Activated naive CD8-positive, alpha-beta T cell (primary cell): ENCODE results near the gene CTRB1.
"Not testable (repeated sequence)": the region's sequence is repeated elsewhere in the genome, so short reads cannot be mapped to it uniquely, and the experiment has no call there.

Source experiments
- H3K27ac Mint-ChIP-seq: one replicate; pipeline ENCODE4 v1.8.0; 2021; ENCODE audit warnings: mixed read lengths
- H3K27me3 Mint-ChIP-seq: one replicate; pipeline ENCODE4 v1.8.0; 2021; ENCODE audit warnings: mixed read lengths
- H3K36me3 Mint-ChIP-seq: one replicate; pipeline ENCODE4 v1.8.0; 2021; ENCODE audit warnings: mixed read lengths
- H3K4me1 Mint-ChIP-seq: one replicate; pipeline ENCODE4 v1.8.0; 2021; ENCODE audit warnings: low read depth, mixed read lengths
- H3K4me3 Mint-ChIP-seq: one replicate; pipeline ENCODE4 v1.8.0; 2021; ENCODE audit warnings: mild to moderate bottlenecking, mixed read lengths
- H3K9me3 Mint-ChIP-seq: one replicate; pipeline ENCODE4 v1.8.0; 2021; ENCODE audit warnings: low read depth, mixed read lengths

Gene CTRB1

DNA sequence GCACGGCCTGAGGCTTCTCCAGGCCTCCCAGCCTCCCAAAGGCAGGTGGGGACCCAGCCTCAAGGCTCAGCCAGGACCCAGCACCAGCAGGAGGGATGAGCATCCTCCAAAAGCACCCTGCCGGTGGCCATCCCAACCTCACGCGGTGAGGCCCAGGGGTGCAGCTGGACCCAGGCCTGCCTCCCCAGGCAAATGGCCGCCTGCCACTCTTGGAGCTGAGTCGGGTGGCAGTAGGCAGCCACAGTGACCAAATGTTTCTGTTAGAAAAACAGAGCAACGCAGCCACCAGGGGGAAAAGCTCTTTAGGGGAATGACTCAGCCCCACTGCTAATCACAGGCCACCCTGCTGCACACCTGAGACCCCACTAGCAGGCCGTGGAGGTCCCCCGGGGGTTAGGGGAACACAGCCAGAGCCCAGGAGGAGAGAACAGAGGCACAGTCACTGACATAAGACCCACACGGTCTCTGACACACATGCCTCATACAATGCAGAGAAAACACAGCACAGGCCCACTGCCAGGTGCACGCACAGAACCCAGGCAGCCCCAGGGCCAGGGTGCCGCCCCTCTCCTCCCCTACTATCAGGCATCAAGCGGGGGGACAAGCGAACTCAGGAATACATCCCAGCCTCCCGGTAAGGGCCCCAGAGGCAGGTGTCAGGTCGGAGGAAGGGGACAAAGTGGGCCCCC is 20.2 kb downstream of the CTRB1 start:
- H3K27me3 Mint-ChIP-seq, result no peaks in the 10 kb centered on the region
- peaks cover 4% of the 10 kb centered on the region for H3K4me1 Mint-ChIP-seq
- no peaks in the 10 kb centered on the region for H3K36me3 Mint-ChIP-seq
- no peak overlapping the region for H3K27ac Mint-ChIP-seq
- no peaks in the 10 kb centered on the region for H3K9me3 Mint-ChIP-seq
- no peak overlapping the region for H3K4me3 Mint-ChIP-seq

DNA sequence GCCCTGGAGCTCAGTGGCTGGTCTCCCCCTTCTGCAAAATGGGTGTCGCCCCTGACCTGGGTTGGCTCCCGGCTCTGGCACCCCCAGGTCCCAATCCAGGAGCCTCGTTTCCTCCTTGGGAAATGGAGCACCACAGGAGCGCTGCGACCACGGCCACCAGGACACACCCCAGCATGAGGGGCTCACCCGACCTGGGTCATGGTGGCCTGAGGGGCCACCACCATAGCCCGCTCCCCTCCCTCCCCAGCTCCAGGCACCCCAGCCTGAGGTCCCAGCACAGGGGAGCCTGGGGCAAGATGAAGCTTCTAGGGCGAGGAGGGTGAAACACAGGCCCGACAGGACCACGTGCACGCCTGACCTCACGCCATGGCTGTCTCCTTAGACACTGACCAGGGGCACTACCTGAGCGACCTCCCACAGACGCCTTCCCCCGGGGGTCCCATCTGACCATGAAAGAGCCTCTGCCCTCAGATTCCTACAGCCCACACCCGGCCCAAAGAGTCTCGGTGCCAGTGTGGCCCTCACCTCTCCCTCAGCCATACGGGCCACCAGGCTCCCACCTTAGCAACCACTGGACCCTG is 20.8 kb downstream of the CTRB1 start:
- Mint-ChIP-seq H3K27ac (no peak overlapping the region), H3K4me3 (no peak overlapping the region), H3K36me3 (no peaks in the 10 kb centered on the region), H3K27me3 (no peaks in the 10 kb centered on the region), H3K4me1 (peaks cover 2% of the 10 kb centered on the region), H3K9me3 (no peaks in the 10 kb centered on the region)

DNA sequence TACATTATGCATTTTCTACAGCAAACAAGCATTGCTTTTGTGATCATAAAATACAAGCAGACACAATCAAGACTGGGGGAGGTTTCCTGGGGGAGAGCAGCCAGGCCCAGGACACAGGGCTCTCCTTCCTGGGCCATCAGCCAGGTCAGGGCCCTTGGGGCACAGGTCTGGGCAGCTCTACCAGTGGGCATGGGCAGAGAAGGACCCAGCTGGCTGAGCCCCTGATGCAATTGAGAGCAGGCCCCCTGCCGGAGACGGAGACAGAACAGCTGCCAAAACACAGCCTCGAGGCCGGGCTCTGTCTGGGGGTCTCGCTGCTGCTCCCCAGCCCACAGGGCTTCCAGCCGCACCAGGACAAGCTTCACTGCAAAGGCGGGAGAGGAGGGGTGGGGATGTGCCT is 21.8 kb downstream of the CTRB1 start:
- not testable (repeated sequence) for H3K27me3 Mint-ChIP-seq, H3K36me3 Mint-ChIP-seq, H3K4me1 Mint-ChIP-seq, H3K27ac Mint-ChIP-seq, H3K9me3 Mint-ChIP-seq, H3K4me3 Mint-ChIP-seq

DNA sequence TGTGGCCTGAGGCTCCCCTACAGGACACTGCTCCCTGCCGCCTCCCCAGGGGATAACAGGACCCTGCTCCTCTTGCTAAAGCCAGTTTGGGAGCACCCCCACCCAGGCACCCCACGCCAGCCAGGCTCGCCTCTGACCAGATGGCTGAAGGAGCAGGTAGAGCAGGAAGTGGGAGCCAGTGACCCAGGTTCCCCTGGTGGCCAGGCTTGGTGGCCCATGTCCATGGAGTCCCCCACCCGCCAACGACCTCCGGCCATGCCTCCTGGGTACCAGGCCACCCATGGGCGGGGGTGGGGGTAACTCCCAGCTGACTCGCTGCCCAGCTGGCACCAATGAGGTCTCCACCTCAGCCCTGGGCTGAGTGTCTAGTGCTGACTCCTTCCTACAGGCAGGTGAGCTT is 22.6 kb downstream of the CTRB1 start:
- H3K27ac Mint-ChIP-seq, result no peak overlapping the region
- no peaks in the 10 kb centered on the region for H3K4me1 Mint-ChIP-seq
- no peaks in the 10 kb centered on the region for H3K36me3 Mint-ChIP-seq
- no peaks in the 10 kb centered on the region for H3K9me3 Mint-ChIP-seq
- H3K4me3 Mint-ChIP-seq, result no peak overlapping the region
- no peaks in the 10 kb centered on the region for H3K27me3 Mint-ChIP-seq

DNA sequence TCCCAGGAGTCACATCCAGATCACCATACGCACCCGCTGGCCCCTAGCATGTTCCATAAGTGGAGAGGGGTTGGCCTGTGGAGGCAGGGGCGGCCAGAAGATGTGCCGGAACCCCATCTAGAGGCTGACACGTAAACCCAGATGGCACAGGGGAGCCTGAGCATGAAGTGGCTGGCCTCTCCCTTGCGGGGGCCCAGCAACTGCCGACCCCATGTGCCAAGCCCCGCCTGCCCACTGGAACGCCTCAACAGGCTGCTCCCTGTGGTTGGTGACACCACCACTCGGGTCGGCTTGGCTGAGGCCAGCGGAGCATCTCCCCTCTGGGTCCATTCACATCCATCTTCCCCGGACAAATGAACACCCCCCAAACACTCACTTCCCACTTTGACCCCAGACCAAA is 23.2 kb downstream of the CTRB1 start:
- Mint-ChIP-seq H3K9me3 (no peaks in the 10 kb centered on the region), H3K4me3 (no peak overlapping the region), H3K36me3 (no peaks in the 10 kb centered on the region), H3K4me1 (no peaks in the 10 kb centered on the region), H3K27ac (no peak overlapping the region), H3K27me3 (no peaks in the 10 kb centered on the region)

DNA sequence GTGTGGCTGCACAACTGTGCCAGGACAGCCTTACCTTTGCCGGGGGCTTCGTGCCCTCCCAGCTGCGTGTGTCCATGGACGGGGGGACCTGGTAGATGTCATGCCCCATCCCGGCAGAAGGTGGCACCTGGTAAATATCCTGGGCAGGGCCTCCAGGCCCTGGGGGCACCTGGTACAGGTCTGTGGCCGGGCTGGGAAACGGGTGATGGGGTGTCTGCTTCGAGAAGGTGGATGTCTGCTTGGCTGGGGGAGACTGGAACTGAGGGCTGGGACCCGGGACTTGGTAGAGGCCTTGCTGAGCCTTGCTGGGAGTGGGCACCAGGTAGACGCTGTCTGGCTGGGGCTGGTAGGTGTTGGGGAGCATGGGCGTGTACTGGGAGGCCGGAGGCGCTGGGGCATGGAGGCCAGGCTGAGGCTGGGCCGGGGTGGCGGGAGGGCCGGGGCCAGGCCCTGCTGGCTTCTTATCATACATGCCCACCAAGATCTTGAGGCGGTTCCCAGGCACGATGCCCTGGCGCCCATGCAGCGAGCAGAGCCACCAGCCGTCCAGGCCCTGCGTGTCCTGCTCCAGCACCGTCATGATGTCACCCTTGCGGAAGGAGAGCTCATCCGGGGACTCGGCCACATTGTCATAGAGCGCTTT is 23.8 kb downstream of the CTRB1 start:
- H3K4me3 Mint-ChIP-seq, H3K9me3 Mint-ChIP-seq, H3K27ac Mint-ChIP-seq, H3K27me3 Mint-ChIP-seq, H3K36me3 Mint-ChIP-seq, H3K4me1 Mint-ChIP-seq: not testable (repeated sequence)

DNA sequence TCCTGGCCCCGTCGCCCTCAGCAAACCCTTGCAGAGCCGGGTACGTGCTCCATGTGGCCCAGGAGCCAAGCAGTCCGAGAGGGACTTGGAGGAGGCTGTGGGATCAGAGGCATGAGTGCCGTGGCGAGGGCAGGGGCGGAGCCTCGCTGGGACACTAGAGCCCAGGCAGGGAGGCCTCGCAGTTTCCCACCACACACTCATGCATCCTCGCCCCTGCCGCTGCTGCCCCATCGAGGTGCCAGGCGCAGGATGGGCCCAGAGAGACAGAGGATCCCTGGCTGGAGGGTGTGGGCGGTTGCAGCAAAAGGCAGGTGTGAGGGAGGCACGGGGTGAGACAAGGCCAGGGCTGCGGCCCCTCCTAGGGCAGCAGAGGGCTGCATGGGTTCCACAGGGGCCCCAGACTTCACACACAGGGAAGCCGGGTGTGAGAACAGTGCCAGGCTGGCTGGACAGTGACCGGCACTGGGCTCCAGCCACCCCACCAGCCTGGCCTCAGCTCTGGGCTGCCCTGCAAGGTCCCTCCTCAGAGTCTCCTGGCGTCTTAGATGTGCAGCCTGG is 25.0 kb downstream of the CTRB1 start:
- H3K4me1 Mint-ChIP-seq, result no peaks in the 10 kb centered on the region
- no peak overlapping the region for H3K27ac Mint-ChIP-seq
- no peaks in the 10 kb centered on the region for H3K9me3 Mint-ChIP-seq
- peaks cover 7% of the 10 kb centered on the region for H3K27me3 Mint-ChIP-seq
- no peak overlapping the region for H3K4me3 Mint-ChIP-seq
- H3K36me3 Mint-ChIP-seq, result no peaks in the 10 kb centered on the region

DNA sequence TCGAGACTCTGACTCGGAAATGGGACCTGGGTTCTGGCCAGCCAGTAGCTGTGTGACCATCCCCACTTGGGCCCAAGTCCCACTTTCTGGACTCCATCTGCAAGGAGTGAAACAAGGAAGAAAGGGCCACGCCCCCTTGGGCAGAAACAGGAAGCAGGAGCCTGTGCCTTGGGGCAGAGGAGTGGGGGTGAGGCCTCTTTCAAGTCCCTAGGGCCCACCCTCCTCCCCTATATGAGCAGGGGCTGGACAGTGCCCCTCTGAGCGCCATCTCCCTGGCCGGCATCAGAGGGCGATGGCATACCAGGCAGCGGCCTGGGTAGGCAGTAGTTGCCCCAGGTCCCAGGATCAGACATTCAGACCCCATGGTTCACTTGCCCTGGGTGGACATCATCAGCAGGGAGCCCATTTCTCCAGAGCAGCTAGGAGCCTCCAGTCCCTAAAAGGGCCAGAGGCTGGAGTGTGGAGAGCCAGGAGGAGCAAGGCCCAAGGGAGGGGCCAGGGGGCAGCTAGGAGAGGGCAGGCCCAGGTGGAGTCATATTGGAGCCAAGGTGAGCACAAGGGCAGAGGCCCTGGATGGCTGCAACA is 25.5 kb downstream of the CTRB1 start:
- H3K9me3 Mint-ChIP-seq, result no peaks in the 10 kb centered on the region
- H3K27ac Mint-ChIP-seq, result no peak overlapping the region
- no peaks in the 10 kb centered on the region for H3K4me1 Mint-ChIP-seq
- no peaks in the 10 kb centered on the region for H3K36me3 Mint-ChIP-seq
- H3K27me3 Mint-ChIP-seq, result peaks cover 7% of the 10 kb centered on the region
- no peak overlapping the region for H3K4me3 Mint-ChIP-seq

DNA sequence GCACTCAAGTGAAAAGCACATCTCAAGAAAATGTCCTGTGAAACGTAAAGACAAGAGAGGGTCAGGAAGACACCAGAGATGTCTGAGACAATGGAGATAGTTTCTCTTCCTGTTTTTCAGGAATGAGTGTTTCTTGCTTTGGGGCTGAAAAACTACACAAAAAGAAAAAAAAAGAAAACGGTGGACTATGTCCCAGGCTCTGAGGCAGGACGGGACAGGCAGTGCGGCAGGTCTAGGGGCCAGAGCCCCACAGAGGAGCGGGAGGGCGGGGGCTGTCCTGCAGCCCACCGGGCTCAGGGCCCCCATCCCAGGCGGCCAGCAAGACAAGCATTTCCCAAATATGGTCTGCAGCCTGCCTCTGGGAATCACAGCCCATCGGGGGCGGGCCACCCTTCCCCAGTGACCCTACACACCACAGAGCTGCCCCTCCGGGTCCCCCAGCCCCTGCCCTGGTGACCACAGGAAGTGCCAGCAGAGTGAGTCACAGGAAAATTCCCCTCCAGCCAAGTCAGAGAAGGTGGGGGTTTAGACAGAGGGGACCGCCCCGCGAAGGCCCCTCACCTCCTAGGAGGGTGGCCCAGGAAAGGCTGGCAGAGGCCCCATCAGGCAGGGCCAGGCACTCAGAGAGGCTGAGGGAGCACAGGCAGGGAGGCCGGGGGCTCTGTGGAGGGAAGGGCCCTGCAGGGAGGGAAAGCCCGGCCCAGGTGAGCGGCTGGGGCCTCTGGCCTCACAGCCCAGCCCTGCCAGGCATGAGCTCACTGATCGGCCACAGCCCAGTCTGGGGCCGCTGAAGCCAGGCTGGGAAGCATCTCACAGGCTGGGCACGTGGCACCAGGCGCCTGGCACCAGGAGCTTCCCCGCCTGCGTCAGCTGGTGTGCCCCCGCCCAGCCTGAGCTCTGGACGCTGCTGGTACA is 26.3 kb downstream of the CTRB1 start:
- Mint-ChIP-seq H3K4me1 (no peaks in the 10 kb centered on the region), H3K27me3 (peaks cover 9% of the 10 kb centered on the region), H3K4me3 (no peak overlapping the region), H3K27ac (no peak overlapping the region), H3K36me3 (no peaks in the 10 kb centered on the region), H3K9me3 (no peaks in the 10 kb centered on the region)

DNA sequence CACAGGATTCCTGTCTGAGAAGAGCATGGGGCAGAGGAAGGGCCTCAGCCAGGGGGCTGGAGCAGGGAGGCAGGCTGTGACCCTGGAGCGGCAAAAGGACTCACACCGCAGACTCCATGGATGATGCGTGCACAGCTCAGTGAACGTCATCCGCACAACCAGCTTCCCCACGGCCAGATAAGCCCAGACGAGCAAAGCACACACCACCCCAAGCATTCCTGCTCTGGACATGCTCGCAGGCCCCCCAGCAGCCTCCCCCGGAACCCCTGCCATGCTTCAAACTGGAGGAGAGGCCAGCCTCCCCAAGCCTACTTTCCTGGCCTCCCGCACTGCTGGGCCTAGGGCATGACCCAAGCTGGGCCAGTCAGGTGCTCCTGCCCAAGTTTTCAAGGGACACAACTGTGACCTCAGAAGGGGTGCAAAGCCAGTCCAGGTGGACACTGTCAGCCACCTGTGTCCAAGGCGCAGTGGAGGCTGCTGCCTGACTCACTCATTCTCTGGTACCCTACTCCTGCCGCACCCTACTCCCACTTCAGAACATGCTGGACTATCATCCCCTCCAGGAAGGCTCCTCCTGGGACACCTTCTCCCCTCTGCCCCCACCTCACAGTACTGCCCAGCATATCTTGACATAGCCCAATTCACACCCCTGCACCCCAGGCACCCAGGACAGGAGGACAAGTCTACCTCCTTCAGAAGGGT is 27.9 kb downstream of the CTRB1 start:
- peaks cover 10% of the 10 kb centered on the region for H3K27me3 Mint-ChIP-seq
- peaks cover 2% of the 10 kb centered on the region for H3K4me1 Mint-ChIP-seq
- no peaks in the 10 kb centered on the region for H3K9me3 Mint-ChIP-seq
- no peak overlapping the region for H3K4me3 Mint-ChIP-seq
- no peak overlapping the region for H3K27ac Mint-ChIP-seq
- H3K36me3 Mint-ChIP-seq, result no peaks in the 10 kb centered on the region

DNA sequence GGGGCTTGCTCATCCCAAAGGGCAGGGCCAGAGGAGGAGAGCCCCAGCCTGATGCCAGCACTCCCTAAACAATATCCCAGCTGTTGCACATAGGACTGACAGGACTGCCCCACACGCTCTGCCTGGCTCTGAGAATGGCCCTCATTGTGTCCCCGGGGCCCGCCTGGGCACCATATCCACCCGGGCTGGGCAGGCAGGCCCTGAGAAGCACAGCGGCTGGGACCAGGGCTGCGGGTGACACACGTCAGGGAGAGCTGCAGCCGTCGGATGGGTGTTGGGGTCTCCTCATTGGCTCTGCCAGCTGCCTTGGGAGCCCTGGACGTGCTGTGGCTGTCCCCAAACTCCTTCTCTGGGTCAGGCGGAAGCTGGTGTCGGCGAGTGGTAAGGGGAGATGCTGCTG is 28.5 kb downstream of the CTRB1 start:
- Mint-ChIP-seq H3K4me3 (no peak overlapping the region), H3K9me3 (no peaks in the 10 kb centered on the region), H3K4me1 (peaks cover 6% of the 10 kb centered on the region), H3K36me3 (no peaks in the 10 kb centered on the region), H3K27me3 (peaks cover 10% of the 10 kb centered on the region), H3K27ac (no peak overlapping the region)

DNA sequence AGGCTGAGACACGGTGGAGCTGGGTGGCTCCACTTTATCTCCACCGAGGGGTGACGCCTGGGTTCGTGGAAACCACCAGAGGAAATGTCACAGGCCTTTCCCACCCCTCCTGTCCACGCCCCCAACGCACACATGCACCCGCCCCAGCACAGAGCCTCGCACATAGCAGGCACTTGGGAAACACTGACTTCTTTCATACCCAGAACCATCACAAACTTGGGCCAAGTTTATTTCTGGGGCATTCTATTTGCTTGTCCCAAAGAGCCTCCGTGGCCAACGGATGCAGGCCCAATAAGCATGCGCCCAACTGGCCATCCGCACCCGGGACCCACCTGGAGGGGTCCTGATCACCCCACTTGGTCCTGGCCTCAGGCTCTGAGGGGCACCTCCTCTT is 29.4 kb downstream of the CTRB1 start:
- peaks cover 6% of the 10 kb centered on the region for H3K4me1 Mint-ChIP-seq
- no peak overlapping the region for H3K27ac Mint-ChIP-seq
- H3K4me3 Mint-ChIP-seq, result no peak overlapping the region
- peaks cover 10% of the 10 kb centered on the region for H3K27me3 Mint-ChIP-seq
- H3K36me3 Mint-ChIP-seq, result no peaks in the 10 kb centered on the region
- no peaks in the 10 kb centered on the region for H3K9me3 Mint-ChIP-seq

DNA sequence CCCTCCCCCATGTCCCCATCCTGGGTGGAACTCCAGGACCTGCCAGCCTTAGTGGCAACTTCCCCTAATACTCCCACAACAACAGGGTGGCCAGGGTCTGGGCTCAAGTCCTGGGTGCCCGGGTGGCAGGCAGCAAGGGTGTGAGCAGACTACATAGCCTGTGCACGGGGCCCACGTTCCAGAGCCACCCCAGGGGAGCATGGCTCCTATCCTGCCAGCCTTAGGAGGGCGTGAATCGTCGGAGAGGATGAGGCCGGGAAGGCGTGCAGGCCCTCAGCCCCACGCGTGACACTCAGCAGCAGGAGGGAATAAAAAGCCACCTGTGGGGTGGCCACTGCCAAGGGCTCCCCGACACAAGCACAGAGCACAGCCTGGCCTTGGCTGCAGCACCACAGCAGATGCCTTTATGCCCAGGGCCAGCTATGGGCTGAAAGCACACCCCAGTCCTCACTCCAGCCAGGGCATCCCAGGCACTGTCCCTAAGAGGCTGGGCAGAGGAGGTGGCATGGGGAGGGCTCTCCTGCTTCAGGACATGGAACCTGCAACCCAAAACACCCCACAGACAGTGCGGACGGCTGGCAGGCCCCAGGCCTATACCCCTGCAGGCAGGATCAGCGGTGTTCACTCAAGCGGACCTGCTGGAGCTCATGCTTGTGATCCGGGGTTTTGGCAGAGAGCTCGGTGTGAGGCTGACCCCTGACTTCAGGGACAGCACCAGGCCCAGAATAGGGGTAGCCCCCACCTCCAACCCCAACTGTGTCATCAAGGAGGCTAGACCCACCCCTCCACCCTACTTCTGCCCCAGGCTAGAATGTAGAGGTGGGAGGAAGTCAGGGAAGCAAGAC is 30.0 kb downstream of the CTRB1 start:
- peaks cover 6% of the 10 kb centered on the region for H3K4me1 Mint-ChIP-seq
- H3K9me3 Mint-ChIP-seq, result no peaks in the 10 kb centered on the region
- no peaks in the 10 kb centered on the region for H3K36me3 Mint-ChIP-seq
- no peak overlapping the region for H3K27ac Mint-ChIP-seq
- peaks cover 10% of the 10 kb centered on the region for H3K27me3 Mint-ChIP-seq
- no peak overlapping the region for H3K4me3 Mint-ChIP-seq
